Measurements from ENCODE around the gene MYH16. TPM values are rescaled to one million over a fixed set of nuclear protein-coding genes. Genes with fewer than 3 reads are reported as not detected.

Gene MYH16
- total and polyA plus RNA-seq, 9 of the 15 experiments (the other 6 are each of a cell fraction or from before 2014, with no cell fraction given), result 0.09 TPM; not detected in 8

DNA sequence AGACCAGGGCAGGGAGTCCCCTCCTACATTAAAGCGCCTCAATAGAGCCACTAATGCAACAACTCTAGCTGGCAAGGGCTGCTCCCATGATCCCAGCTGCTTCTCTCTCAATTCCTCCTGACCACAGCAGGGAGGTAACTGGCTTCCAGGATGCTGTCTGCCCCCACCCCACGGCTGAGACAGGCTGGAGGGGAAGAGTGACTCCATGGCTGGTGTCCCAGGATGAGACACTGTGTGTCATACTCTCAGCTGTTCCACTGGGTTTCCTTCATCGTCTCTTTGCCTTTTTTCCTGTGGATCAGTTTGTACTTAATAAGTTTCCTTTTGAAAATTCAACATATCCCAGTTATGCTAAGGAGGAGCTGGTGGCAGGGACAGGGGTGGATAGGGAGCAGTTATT is 27.7 kb upstream of the MYH16 start:
- in situ Hi-C loops (cut with MboI) (no loop called here), intact Hi-C loops (cut with micrococcal nuclease) (no loop called here)
- H2AFZ ChIP-seq (ENCODE audit: low read depth, low read length), result no peak overlapping the region
- H3K27me3 ChIP-seq (ENCODE audit: control insufficient read depth in 2 of 2, insufficient read depth in 2 of 2, low read length in 2 of 2), result peaks cover 15 to 59% of the 10 kb centered on the region in 2 experiments; a peak in 4 of 5 replicates
- H3K4me1 ChIP-seq (replicated peaks in 1 of 2; ENCODE audit: control insufficient read depth in 2 of 2, insufficient read depth in 2 of 2, low read length in 2 of 2), result no peaks in the 10 kb centered on the region
- no peaks in the 10 kb centered on the region for H3K36me3 ChIP-seq (ENCODE audit: control insufficient read depth, insufficient read depth, low read length)
- DNase-seq (ENCODE audit: extremely low read depth in 1 of 4, low spot score in 3 of 4) (no peak), ATAC-seq (no peak; the same call in 2 of the 3 replicates), FAIRE-seq (no peak)
- no peaks in the 10 kb centered on the region for H4K20me1 ChIP-seq (replicated peaks; ENCODE audit: control insufficient read depth, insufficient read depth, low read length)
- H3K9me1 ChIP-seq (ENCODE audit: control insufficient read depth, insufficient read depth, low read length), result no peaks in the 10 kb centered on the region
- no peak overlapping the region for H3K27ac ChIP-seq (ENCODE audit: extremely low read depth, low read depth, low read length)
- H3K9ac ChIP-seq (ENCODE audit: insufficient read depth in 1 of 2, low read depth in 2 of 2, low read length in 2 of 2), result no peak overlapping the region
- H3K4me2 ChIP-seq (ENCODE audit: insufficient read depth, low read length), result no peak overlapping the region
- H3K4me3 ChIP-seq, result no peak overlapping the region
- WGBS (ENCODE audit: insufficient coverage, low coverage, missing lambda C conversion rate), result 0% methylated on average over 3 of the region's 3 CpGs
- H3K79me2 ChIP-seq (ENCODE audit: control insufficient read depth, insufficient read depth, low read length), result no peaks in the 10 kb centered on the region
- CTCF ChIA-PET (ENCODE audit: low intra/inter-chr PET ratio), result no interaction called here
- BruUV-seq (replicated peaks), result no TSS peak
- POLR2A ChIA-PET, result no interaction called here
- no peaks in the 10 kb centered on the region for H3K9me3 ChIP-seq (replicated peaks; ENCODE audit: control insufficient read depth, insufficient read depth, low read depth, low read length)
- TF ChIP-seq TAF9B (IDR thresholded peaks at IDR 0.05; ENCODE audit: partially characterized antibody) (no peak), GATA2 (CRISPR knock-in tag; IDR thresholded peaks at IDR 0.05) (no peak), SRSF9 (IDR thresholded peaks at IDR 0.05; ENCODE audit: borderline replicate concordance, low read depth, low read length) (no peak), RBM22 (IDR thresholded peaks at IDR 0.05; ENCODE audit: low read depth, low read length, poor library complexity, severe bottlenecking) (no peak), TAL1 (IDR thresholded peaks at IDR 0.05) (no peak), HLTF (IDR thresholded peaks at IDR 0.05) (no peak), SUPT5H (IDR thresholded peaks at IDR 0.05) (no peak), BACH1 (tag; IDR thresholded peaks at IDR 0.05) (no peak), MEF2A (IDR thresholded peaks at IDR 0.05; ENCODE audit: control insufficient read depth, low read depth, low read length) (no peak), HDAC2 (IDR thresholded peaks at IDR 0.05) (no peak), TAF7 (tag; IDR thresholded peaks at IDR 0.05) (no peak), ERF (CRISPR knock-in tag; IDR thresholded peaks at IDR 0.05) (no peak), ZNF41 (CRISPR knock-in tag; conservative IDR thresholded peaks at IDR 0.05) (no peak), ZNF146 (CRISPR knock-in tag; IDR thresholded peaks at IDR 0.05; ENCODE audit: unreplicated experiment) (no peak), TAF15 (IDR thresholded peaks at IDR 0.05; ENCODE audit: low read depth, low read length) (no peak)
- TF ChIP-seq, protein P1, sequence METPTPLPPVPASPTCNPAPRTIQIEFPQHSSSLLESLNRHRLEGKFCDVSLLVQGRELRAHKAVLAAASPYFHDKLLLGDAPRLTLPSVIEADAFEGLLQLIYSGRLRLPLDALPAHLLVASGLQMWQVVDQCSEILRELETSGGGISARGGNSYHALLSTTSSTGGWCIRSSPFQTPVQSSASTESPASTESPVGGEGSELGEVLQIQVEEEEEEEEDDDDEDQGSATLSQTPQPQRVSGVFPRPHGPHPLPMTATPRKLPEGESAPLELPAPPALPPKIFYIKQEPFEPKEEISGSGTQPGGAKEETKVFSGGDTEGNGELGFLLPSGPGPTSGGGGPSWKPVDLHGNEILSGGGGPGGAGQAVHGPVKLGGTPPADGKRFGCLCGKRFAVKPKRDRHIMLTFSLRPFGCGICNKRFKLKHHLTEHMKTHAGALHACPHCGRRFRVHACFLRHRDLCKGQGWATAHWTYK (CRISPR knock-in tag; IDR thresholded peaks at IDR 0.05), result no peak
- TF ChIP-seq, protein P2, sequence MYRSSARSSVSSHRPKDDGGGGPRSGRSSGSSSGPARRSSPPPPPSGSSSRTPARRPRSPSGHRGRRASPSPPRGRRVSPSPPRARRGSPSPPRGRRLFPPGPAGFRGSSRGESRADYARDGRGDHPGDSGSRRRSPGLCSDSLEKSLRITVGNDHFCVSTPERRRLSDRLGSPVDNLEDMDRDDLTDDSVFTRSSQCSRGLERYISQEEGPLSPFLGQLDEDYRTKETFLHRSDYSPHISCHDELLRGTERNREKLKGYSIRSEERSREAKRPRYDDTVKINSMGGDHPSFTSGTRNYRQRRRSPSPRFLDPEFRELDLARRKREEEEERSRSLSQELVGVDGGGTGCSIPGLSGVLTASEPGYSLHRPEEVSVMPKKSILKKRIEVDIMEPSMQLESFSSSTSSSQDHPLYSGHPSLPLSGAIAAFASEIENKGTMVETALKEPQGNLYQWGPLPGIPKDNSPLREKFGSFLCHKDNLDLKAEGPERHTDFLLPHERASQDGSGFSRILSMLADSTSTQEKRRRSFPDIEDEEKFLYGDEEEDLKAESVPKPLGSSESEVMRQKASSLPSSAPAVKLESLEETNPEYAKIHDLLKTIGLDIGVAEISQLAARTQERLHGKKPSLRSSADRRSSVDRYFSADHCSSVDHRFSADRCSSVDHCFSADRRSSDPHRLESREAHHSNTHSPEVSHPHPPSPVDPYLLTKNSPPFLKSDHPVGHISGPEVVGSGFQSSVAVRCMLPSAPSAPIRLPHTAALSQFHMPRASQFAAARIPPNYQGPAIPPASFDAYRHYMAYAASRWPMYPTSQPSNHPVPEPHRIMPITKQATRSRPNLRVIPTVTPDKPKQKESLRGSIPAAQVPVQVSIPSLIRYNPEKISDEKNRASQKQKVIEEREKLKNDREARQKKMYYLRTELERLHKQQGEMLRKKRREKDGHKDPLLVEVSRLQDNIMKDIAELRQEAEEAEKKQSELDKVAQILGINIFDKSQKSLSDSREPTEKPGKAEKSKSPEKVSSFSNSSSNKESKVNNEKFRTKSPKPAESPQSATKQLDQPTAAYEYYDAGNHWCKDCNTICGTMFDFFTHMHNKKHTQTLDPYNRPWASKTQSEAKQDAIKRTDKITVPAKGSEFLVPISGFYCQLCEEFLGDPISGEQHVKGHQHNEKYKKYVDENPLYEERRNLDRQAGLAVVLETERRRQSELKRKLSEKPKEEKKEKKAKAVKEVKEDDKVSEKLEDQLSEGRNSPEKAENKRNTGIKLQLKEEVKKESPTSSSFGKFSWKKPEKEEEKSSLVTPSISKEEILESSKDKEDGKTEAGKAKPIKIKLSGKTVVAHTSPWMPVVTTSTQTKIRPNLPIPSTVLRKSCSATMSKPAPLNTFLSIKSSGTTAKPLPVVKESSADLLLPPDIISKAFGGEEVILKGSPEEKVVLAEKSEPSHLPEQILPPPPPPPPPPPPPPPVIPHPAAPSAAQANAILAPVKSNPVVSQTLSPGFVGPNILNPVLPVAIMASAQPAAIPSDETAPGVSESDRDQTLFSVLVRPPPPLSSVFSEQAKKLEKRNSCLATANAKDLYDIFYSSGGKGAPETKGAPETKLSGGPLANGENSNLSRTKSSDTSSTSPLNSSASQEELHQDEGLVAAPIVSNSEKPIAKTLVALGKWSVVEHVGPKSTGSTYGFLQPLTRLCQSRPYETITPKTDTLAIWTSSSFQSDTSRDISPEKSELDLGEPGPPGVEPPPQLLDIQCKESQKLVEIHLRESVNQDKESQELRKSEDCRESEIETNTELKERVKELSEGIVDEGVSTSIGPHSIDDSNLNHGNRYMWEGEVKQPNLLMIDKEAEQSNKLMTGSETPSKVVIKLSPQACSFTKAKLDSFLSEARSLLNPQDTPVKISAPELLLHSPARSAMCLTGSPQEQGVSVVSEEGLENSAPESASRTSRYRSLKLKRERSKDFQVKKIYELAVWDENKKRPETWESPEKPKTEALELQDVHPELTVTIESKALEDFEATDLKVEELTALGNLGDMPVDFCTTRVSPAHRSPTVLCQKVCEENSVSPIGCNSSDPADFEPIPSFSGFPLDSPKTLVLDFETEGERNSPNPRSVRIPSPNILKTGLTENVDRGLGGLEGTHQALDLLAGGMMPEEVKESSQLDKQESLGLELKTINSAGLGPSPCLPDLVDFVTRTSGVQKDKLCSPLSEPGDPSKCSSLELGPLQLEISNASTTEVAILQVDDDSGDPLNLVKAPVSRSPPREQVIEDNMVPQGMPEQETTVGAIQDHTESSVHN (IDR thresholded peaks at IDR 0.05; ENCODE audit: borderline replicate concordance in 1 of 2, low read depth in 1 of 2), result no peak

Data from K562 (cell line).